Prostate gland (tissue), 2 donors: ENCODE data around the gene ITGA4. TPM values are rescaled to one million over a fixed set of nuclear protein-coding genes. Genes with fewer than 3 reads are reported as not detected.

Experiments
- DNase-seq: peaks from one replicate; pipeline ENCODE4 v3.0.0-alpha.2; 2019; ENCODE audit warnings: low spot score
- H3K27ac ChIP-seq, 2 donors: fragments of 200-600 bp; sonication (generic); 2 replicates each; pipeline ENCODE4 v1.5.1; 2017 to 2019
- H3K27me3 ChIP-seq: fragments of 200-600 bp; sonication (generic); replicated peaks from 2 replicates; pipeline ENCODE4 v1.5.1; 2019; ENCODE audit not compliant: insufficient read depth
- H3K36me3 ChIP-seq, 2 donors: fragments of 200-600 bp; sonication (generic); 1 replicate in 1 of 2; 2 replicates in 1 of 2; pipeline versions ENCODE4 v1.5.1 to v1.8.1; 2017 to 2019
- H3K4me1 ChIP-seq: fragments of 200-600 bp; sonication (generic); replicated peaks from 2 replicates; pipeline ENCODE4 v1.5.1; 2019
- H3K4me3 ChIP-seq, 2 donors: fragments of 200-600 bp; sonication (generic); 2 replicates each; pipeline ENCODE4 v1.5.1; 2017 to 2019
- H3K9me3 ChIP-seq: fragments of 200-600 bp; sonication (generic); 2 replicates; pipeline ENCODE4 v1.5.1; 2017
- POLR2A ChIP-seq: fragments of 450-650 bp; IDR thresholded peaks from one replicate; pipeline ENCODE4 v1.6.1; 2016; ENCODE audit warnings: antibody characterized with exemption, mild to moderate bottlenecking
- POLR2AphosphoS5 ChIP-seq: sonication (generic); formaldehyde crosslinking; IDR thresholded peaks from one replicate; pipeline ENCODE4 v1.6.1; 2017; ENCODE audit warnings: antibody characterized with exemption
- WGBS: methylation state at CpG from one replicate; pipeline ENCODE4 v1.1.5; 2018; 5-methylcytosine and 5-hydroxymethylcytosine counted together
- intact Hi-C: fragments of 100-400 bp; cut with DNase I; formaldehyde crosslinking; loops from one replicate; pipeline ENCODE4 v1.14.2; 2022
- total RNA-seq, 2 donors: library from RNA; depleted of rRNA; stranded (reverse); fragments of >200 nt; gene quantifications; one replicate each; pipeline ENCODE4 v1.1.0, GENCODE V29; 2016
- TF ChIP-seq, protein P1 (sequence below), 4 experiments: fragments of 200-600 bp in 2 of 4; fragments of 450-650 bp in 2 of 4; sonication (generic) in 2 of 4; IDR thresholded peaks; 1 replicate in 3 of 4; 2 replicates in 1 of 4; pipeline ENCODE4 v1.5.1; 2016 to 2019; ENCODE audit warnings: antibody characterized with exemption in 4 of 4, mild to moderate bottlenecking in 2 of 4, moderate library complexity in 2 of 4

Gene ITGA4
- total RNA-seq, 2 donors from 2014 or later, result 2.9 to 6.4 TPM

DNA sequence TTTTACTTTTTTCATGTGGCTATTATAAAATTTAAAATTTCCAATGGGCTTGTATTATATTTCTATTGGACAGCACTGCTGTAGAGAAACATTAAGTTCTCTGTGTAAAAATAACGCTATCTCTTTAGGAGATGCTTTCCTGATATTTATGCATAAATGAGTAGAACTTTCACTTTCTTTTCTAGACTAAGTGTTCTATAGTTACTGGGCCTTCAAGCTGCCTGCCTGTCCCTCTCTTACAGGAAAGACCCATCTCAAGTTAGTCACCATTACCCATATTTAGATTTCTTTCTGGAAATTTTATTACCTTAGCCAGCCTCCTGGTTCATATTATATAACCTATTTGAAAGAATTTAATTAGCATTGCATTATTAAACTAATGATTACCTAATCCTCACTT, 4.8 kb downstream of the ITGA4 start:
- intact Hi-C loops, result no loop called here
- TF ChIP-seq, protein P1, sequence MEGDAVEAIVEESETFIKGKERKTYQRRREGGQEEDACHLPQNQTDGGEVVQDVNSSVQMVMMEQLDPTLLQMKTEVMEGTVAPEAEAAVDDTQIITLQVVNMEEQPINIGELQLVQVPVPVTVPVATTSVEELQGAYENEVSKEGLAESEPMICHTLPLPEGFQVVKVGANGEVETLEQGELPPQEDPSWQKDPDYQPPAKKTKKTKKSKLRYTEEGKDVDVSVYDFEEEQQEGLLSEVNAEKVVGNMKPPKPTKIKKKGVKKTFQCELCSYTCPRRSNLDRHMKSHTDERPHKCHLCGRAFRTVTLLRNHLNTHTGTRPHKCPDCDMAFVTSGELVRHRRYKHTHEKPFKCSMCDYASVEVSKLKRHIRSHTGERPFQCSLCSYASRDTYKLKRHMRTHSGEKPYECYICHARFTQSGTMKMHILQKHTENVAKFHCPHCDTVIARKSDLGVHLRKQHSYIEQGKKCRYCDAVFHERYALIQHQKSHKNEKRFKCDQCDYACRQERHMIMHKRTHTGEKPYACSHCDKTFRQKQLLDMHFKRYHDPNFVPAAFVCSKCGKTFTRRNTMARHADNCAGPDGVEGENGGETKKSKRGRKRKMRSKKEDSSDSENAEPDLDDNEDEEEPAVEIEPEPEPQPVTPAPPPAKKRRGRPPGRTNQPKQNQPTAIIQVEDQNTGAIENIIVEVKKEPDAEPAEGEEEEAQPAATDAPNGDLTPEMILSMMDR (IDR thresholded peaks at IDR 0.05), result no peak
- no peak for TF ChIP-seq POLR2AphosphoS5
- no peak for TF ChIP-seq POLR2A
- Histone ChIP-seq H3K4me3 (no peak overlapping the region), H3K27me3 (peaks cover 5% of the 10 kb centered on the region), H3K4me1 (no peaks in the 10 kb centered on the region), H3K9me3 (no peaks in the 10 kb centered on the region), H3K36me3 (no peaks in the 10 kb centered on the region), H3K27ac (no peak overlapping the region)
- DNase-seq, result no peak
- 63% methylated on average over 1 of the region's 1 CpG for WGBS

DNA sequence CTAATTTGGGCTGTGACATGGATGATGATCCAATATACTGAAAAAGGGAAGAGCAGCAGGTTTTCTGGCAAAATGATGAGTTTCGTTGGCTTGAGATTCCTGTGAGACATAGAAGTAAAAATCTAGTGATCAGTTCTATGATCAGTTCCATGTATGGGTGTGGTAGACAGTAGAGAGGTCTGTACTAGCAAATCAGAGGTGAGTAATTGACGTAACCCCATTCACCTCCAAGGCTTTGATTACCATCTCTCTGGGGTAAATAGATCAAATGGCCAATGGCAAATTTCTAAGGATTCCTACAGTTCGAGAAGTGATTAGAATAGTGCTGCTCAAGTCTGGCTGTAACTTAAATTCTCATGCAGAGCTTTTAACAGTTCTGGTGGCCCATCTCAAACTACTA, 6.4 kb downstream of the ITGA4 start:
- no peaks in the 10 kb centered on the region for H3K36me3 ChIP-seq
- H3K27me3 ChIP-seq, result no peaks in the 10 kb centered on the region
- TF ChIP-seq POLR2A, result no peak
- no peak for TF ChIP-seq POLR2AphosphoS5
- TF ChIP-seq, protein P1 (IDR thresholded peaks at IDR 0.05), result no peak
- H3K9me3 ChIP-seq, result no peaks in the 10 kb centered on the region
- no peak overlapping the region for H3K27ac ChIP-seq
- no peak for DNase-seq
- H3K4me1 ChIP-seq, result no peaks in the 10 kb centered on the region
- WGBS, result 88% methylated on average over 3 of the region's 3 CpGs
- intact Hi-C loops, result no loop called here
- H3K4me3 ChIP-seq, result no peak overlapping the region

DNA sequence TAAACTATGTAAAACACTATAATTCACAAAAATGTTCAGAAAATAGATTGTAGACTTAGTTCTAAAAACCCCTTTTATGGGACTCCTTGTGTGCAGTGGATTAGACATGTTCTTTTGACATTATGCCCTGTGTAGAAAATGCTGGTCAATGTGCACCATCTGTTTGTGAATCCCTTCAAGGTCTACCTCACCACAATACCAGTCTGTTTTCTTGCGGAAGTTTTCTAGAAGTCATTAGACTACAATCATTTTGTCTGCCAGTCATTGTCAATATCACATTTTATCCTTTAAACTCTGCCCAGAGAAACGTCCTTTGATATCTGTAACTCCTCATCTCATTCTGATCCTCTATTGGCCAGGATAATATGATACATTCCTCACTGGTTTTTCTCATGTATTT, 7.8 kb downstream of the ITGA4 start:
- H3K27me3 ChIP-seq, result no peaks in the 10 kb centered on the region
- 60% methylated on average over 2 of the region's 2 CpGs for WGBS
- DNase-seq, result no peak
- intact Hi-C loops, result no loop called here
- H3K27ac ChIP-seq, result no peak overlapping the region
- TF ChIP-seq, protein P1 (IDR thresholded peaks at IDR 0.05), result no peak
- TF ChIP-seq POLR2AphosphoS5, result no peak
- no peak for TF ChIP-seq POLR2A
- H3K4me1 ChIP-seq, result no peaks in the 10 kb centered on the region
- no peaks in the 10 kb centered on the region for H3K36me3 ChIP-seq
- no peak overlapping the region for H3K4me3 ChIP-seq
- H3K9me3 ChIP-seq, result no peaks in the 10 kb centered on the region

DNA sequence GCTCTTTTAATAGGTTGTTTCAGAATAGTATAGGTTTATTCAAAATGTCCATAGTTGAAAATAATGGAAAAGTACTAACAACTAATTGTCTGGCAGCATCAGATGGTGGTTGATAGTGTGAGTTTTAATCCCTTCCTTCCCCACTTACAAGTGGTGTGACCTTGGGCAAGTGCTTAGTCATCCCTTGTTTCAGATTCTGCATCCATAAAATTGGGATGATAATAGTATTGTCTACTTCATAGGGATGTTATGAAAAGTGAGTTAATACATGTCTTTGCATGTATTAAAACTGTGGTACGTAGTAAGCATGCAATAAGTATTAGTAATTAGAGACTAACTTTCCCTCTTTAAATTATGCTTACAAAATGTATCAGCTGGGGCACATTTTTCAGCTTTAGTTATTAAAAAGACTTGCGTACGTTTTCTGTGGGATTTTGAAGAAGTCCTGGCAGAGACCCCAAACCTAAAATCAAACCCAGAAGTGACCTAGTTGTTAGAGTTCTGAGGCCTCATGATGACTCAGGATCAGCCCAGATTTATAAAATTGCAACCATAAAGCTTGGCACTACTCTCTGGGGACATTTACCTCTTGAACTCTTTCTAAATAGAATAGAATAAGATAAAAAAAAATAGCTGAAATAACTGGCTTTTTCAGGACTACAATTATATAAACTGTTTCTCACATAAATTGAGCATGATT, 8.6 kb downstream of the ITGA4 start:
- no peaks in the 10 kb centered on the region for H3K9me3 ChIP-seq
- 77% methylated on average over 3 of the region's 3 CpGs for WGBS
- no peak overlapping the region for H3K4me3 ChIP-seq
- no peak for DNase-seq
- no peak overlapping the region for H3K27ac ChIP-seq
- intact Hi-C loops, result no loop called here
- H3K36me3 ChIP-seq, result no peaks in the 10 kb centered on the region
- no peaks in the 10 kb centered on the region for H3K4me1 ChIP-seq
- TF ChIP-seq, protein P1 (IDR thresholded peaks at IDR 0.05), result no peak
- TF ChIP-seq POLR2A (no peak), POLR2AphosphoS5 (no peak)
- H3K27me3 ChIP-seq, result no peaks in the 10 kb centered on the region
